DMS 273 (cell line): Measurements from ENCODE around the gene ABCB4.
"Not testable (repeated sequence)": the region's sequence is repeated elsewhere in the genome, so short reads cannot be mapped to it uniquely, and the experiment has no call there.

Experiments used
- DNase-seq: peaks from one replicate; lab custom pipeline; 2025; ENCODE audit not compliant: unreplicated experiment; lab: John Stamatoyannopoulos, UW

The ABCB4 gene

GRCh38 chr7:87479951-87480350 is 4.5 kb upstream of the ABCB4 start:
- no peak for DNase-seq

GRCh38 chr7:87476179-87476557 is 688 bp upstream of the ABCB4 start:
- DNase-seq, result no peak

DNA sequence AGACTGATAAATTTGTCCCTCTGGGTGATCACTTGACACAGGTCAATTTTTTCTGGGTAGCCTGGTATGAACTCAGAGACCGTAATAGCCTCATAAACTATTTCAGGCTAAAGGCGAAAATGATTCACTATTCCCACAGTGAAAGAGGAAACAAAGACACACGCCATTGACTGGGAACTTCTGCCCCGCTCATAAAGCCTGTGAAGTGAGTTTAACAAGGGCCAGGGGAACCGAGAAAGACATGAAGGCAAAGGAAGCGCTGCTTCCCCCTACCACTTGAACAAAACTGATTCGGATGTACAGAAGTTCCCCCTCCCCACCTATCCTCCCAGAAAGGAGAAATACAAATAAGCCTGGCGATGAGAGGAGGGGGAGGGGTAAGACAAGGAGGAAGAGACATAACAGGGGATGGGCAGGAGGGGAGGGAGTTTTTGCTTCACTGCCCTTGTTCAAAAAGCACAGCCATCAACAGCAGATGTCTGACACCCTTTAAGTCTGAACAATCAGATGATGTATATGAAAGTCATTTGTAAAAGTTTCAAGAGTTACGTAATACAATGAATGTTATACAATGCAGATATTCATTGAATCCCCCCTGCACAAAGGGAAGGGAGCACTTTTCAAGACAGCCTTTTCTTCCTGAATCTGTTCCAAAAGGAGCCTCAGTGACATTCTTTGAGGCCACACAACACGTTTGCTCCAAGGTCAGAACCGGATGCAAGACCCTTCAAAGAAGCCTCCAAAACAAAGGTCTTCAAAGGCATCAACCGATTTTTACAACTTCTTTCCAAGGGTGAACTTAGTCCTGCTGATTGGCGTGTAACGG is 734 bp downstream of the ABCB4 start:
- DNase-seq, result peak; percentile 22

- DNase-seq, result no peak
Measured at GRCh38 chr7:87473986-87474385, 1.5 kb downstream of the ABCB4 start.

GRCh38 chr7:87473192-87473591 is 2.3 kb downstream of the ABCB4 start:
- peak; percentile 18 for DNase-seq

DNA sequence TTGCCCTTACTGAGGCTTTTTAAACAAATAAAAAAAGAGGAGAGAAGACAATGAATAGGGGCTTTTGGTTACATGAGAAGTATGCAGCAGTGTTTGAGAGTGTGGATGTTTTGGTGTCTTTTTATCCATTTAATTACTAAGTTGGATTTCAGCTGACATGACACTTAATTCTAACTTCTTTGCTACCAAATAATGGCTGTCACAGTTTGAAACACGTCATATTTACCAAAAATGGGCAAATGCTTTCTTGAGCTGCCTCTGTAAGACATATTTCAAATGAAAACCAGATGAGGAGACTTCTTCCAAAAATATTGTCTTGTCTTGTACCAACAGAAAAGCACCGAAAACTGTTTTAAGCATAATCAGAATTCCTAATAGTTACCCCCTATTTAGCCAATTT is 4.0 kb downstream of the ABCB4 start:
- no peak for DNase-seq

DNA sequence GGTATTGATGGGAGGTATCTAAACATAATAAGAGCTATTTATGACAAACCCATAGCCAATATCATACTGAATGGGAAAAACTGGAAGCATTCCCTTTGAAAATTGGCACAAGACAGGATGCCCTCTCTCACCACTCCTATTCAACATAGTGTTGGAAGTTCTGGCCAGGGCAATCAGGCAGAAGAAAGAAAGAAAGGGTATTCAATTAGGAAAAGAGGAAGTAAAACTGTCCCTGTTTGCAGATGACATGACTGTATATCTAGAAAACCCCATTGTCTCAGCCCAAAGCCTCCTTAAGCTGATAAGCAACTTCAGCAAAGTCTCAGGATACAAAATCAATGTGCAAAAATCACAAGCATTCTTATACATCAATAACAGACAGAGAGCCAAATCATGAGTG is 6.3 kb downstream of the ABCB4 start:
- not testable (repeated sequence) for DNase-seq

DNA sequence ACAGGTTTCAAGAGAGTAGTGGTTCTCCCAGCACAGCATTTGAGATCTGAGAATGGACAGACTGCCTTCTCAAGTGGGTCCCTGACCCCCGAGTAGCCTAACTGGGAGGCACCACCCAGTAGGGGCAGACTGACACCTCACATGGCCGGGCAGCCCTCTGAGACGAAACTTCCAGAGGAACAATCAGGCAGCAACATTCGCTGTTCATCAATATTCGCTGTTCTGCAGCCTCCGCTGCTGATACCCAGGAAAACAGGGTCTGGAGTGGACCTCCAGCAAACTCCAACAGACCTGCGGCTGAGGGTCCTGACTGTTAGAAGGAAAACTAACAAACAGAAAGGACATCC is 10.0 kb downstream of the ABCB4 start:
- not testable (repeated sequence) for DNase-seq

- DNase-seq, result not testable (repeated sequence)
Measured at GRCh38 chr7:87464830-87465533, 10.5 kb downstream of the ABCB4 start.

GRCh38 chr7:87463982-87464381 is 11.5 kb downstream of the ABCB4 start:
- DNase-seq, result no peak

GRCh38 chr7:87460444-87460843 is 15.0 kb downstream of the ABCB4 start:
- not testable (repeated sequence) for DNase-seq

GRCh38 chr7:87459941-87460340 is 15.5 kb downstream of the ABCB4 start:
- DNase-seq, result no peak

- no peak for DNase-seq
Measured at GRCh38 chr7:87458148-87458547, 17.3 kb downstream of the ABCB4 start.

DNA sequence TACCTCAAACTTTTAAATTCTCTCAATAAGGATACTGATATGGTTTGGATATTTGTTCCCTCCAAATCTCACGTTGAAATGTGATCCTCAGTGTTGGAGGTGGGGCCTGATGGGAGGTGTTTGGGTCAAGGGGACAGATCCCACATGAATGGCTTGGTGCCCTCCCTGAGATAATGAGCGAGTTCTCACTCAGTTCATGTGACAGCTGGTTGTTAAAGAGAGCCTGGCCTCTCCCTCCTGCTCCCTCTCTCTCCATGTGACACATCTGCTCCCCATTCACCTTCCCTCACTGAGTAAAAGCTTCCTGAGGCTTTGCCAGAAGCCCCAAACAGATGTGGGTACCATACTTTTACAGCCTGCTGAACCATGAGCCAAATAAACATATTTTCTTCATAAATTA is 19.2 kb downstream of the ABCB4 start:
- DNase-seq, result peak; percentile 77

DNA sequence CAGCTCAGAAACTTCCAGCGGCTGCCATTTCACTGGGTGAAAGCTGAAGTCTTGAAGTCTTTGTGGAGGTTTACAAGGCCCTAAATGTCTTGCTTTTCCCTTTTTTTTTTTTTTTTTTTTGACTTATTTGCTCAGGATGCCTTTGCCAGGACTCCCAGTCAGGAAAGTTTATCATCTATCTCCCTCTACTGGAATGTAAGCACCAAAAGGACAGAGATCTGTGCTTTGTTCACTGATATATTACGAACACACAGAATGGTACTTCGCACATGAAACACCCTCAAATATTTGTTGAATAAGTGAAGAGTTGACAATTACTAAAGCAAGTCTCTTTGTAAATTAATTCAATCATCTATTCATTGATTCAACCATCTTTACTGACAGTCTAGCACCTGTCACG is 23.2 kb downstream of the ABCB4 start:
- DNase-seq, result peak; percentile 18

- DNase-seq, result no peak
Measured at GRCh38 chr7:87451187-87451586, 24.3 kb downstream of the ABCB4 start.

GRCh38 chr7:87450706-87451105 is 24.8 kb downstream of the ABCB4 start:
- DNase-seq, result no peak

DNA sequence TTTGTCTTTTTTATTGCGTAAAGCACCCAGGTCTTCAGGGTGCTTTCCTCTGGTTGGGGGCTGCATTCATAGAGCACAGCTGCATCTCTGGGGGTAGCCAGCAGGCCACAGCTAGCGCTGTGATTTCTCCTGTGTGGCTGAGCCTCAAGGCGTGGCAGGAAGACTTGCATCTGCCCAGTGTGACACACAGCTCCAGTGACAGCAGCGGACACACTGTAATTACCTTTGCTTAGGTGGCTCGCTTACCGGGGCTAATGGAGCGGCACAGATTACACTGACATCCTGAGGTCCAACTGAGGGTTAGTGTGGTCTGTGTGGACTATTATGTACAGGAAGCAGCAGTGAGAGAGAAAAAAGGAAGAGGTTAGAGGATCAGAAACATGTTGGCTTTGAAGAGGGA is 27.1 kb downstream of the ABCB4 start:
- DNase-seq, result no peak

- DNase-seq, result no peak
Measured at GRCh38 chr7:87447116-87447635, 28.3 kb downstream of the ABCB4 start.

DNA sequence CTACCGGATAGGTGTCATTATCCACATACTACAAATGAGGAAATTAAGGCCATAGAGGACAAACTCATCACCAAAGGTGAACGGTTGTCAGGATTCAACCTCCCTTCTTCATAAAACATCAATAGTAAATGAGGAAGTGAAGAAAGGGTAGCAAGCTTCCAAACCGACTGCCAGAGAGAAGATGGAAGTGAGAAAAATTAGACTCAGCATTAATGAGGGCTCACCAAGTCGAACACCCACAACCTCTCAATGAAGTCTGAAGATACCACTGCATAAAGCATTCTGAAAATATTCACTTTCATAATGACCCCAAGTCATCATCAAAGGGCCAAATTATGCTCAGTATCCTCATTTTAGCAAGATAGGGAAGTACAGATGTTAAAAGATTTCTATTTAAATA is 29.6 kb downstream of the ABCB4 start:
- DNase-seq, result no peak

GRCh38 chr7:87435546-87435945 is 39.9 kb downstream of the ABCB4 start:
- no peak for DNase-seq

GRCh38 chr7:87432536-87432935 is 42.9 kb downstream of the ABCB4 start:
- DNase-seq, result no peak
